Measurements from ENCODE around the gene SPTBN2. TPM values are rescaled to one million over a fixed set of nuclear protein-coding genes. Genes with fewer than 3 reads are reported as not detected.
A peak's percentile ranks its signal among the peaks of the same experiment; 100 is the strongest.

The SPTBN2 gene
- total and polyA plus RNA-seq, 4 experiments from 2014 or later = not detected

DNA sequence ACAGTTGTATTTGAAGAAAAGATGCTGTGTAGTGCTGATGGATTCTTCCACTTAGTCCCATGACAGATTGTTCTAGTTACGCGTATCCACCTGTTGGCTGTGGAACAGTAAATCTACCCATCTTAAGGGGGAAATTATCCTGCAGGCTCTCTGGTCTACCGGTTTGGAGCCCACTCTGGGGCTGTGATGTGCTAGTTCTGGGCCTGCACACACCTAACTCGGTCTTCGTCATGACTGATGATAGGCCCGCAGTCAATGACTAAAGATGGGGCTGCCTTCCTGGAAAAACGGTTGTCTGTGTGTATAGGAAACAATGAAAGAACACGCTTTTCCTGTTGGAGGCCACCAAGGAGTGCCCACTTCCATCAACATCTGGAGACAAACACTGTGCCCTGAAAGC, 45.1 kb downstream of the SPTBN2 start:
- ChIA-PET CTCF (ENCODE audit: partially characterized antibody) (interaction anchor here (8.4 kb wide), 1 partner anchor 104 kb away, joined by 268 read pairs; no protein-coding TSS in a partner anchor), POLR2A (ENCODE audit: partially characterized antibody) (no interaction called here)
- H3K27me3 Mint-ChIP-seq = peaks cover 0 to 2% of the 10 kb centered on the region in 2 donors
- no peaks in the 10 kb centered on the region for H3K36me3 Mint-ChIP-seq
- Histone ChIP-seq H3K27me3 (ENCODE audit: insufficient read depth, low read length) (no peaks in the 10 kb centered on the region), H3K4me3 (ENCODE audit: low read length in 2 of 2) (no peak overlapping the region), H3K27ac (ENCODE audit: low read depth, low read length) (no peak overlapping the region), H3K4me1 (ENCODE audit: insufficient read depth, low read length) (no peaks in the 10 kb centered on the region), H3K9me3 (ENCODE audit: control insufficient read depth in 1 of 2, low read length in 2 of 2) (no peaks in the 10 kb centered on the region), H3K36me3 (ENCODE audit: insufficient read depth, low read length) (no peaks in the 10 kb centered on the region)
- H3K4me3 Mint-ChIP-seq = no peak overlapping the region
- no peak overlapping the region for H3K27ac Mint-ChIP-seq
- H3K4me1 Mint-ChIP-seq = no peaks in the 10 kb centered on the region
- intact Hi-C loops (cut with micrococcal nuclease) = no loop called here
- no peak for DNase-seq
- no peaks in the 10 kb centered on the region for H3K9me3 Mint-ChIP-seq

GRCh38 chr11:66680966-66681645, 47.9 kb downstream of the SPTBN2 start:
- no peak for DNase-seq
- Histone ChIP-seq H3K36me3 (ENCODE audit: insufficient read depth, low read length) (no peaks in the 10 kb centered on the region), H3K9me3 (ENCODE audit: control insufficient read depth in 1 of 2, low read length in 2 of 2) (no peaks in the 10 kb centered on the region), H3K27ac (ENCODE audit: low read depth, low read length) (no peak overlapping the region), H3K4me1 (ENCODE audit: insufficient read depth, low read length) (peaks cover 11% of the 10 kb centered on the region), H3K4me3 (ENCODE audit: low read length in 2 of 2) (no peak overlapping the region), H3K27me3 (ENCODE audit: insufficient read depth, low read length) (no peaks in the 10 kb centered on the region)
- CTCF ChIA-PET (ENCODE audit: partially characterized antibody) = interaction anchor here (0.6 to 8.4 kb wide), 8 partner anchors 9 to 295 kb away, joined by 3 to 268 read pairs (median 4); partner anchors contain the start of gene MRPL11
- intact Hi-C loops (cut with micrococcal nuclease) = no loop called here
- peaks cover 0 to 16% of the 10 kb centered on the region in 2 donors for H3K36me3 Mint-ChIP-seq
- H3K27ac Mint-ChIP-seq = peak overlapping the region in 1 of 7 donors; percentile 13
- no peaks in the 10 kb centered on the region for H3K27me3 Mint-ChIP-seq
- no peak overlapping the region for H3K4me3 Mint-ChIP-seq
- peaks cover 0 to 2% (median 0%) of the 10 kb centered on the region in 8 donors for H3K9me3 Mint-ChIP-seq
- POLR2A ChIA-PET (ENCODE audit: partially characterized antibody) = no interaction called here
- peaks cover 10 to 26% (median 19%) of the 10 kb centered on the region in 4 donors for H3K4me1 Mint-ChIP-seq

GRCh38 chr11:66677599-66678375, 51.2 kb downstream of the SPTBN2 start, which contains the start of gene RBM4B:
Gene RBM4B (minus strand): TSS chr11:66677887. CDS start chr11:66677079, 808 bp downstream.
- DNase-seq = peak; percentile 95 to 97 (median 96)
- H3K4me1 Mint-ChIP-seq = peaks cover 21 to 53% (median 34%) of the 10 kb centered on the region in 4 donors
- ChIA-PET CTCF (ENCODE audit: partially characterized antibody) (interaction anchor here (0.6 to 8.4 kb wide), 38 partner anchors 8 to 292 kb away, joined by 3 to 268 read pairs (median 5); partner anchors contain the start of genes ACTN3, CCDC87, CCS and CTSF), POLR2A (ENCODE audit: partially characterized antibody) (interaction anchor here (0.9 to 4.2 kb wide), 33 partner anchors 10 to 832 kb away, joined by 3 to 99 read pairs (median 5); partner anchors contain the start of genes ACTN3, BBS1, CCDC87 and CCS)
- Histone ChIP-seq H3K9me3 (ENCODE audit: control insufficient read depth in 1 of 2, low read length in 2 of 2) (no peaks in the 10 kb centered on the region), H3K27ac (ENCODE audit: low read depth, low read length) (peak within 1 kb of the TSS; percentile 98), H3K36me3 (ENCODE audit: insufficient read depth, low read length) (no peaks in the 10 kb centered on the region), H3K4me3 (ENCODE audit: low read length in 2 of 2) (peak within 1 kb of the TSS; percentile 80 to 87), H3K4me1 (ENCODE audit: insufficient read depth, low read length) (peaks cover 34% of the 10 kb centered on the region), H3K27me3 (ENCODE audit: insufficient read depth, low read length) (no peaks in the 10 kb centered on the region)
- H3K36me3 Mint-ChIP-seq = peaks cover 0 to 19% of the 10 kb centered on the region in 2 donors
- intact Hi-C loops (cut with micrococcal nuclease) = loop anchor here (1.0 to 5.0 kb wide), 9 partner anchors 39 to 365 kb away; partner anchors contain the start of genes ACTN3, CCDC87, CCS and DPP3
- H3K27ac Mint-ChIP-seq = peak within 1 kb of the TSS; percentile 98 to 100 (median 99)
- H3K27me3 Mint-ChIP-seq = no peaks in the 10 kb centered on the region
- peaks cover 0 to 2% (median 0%) of the 10 kb centered on the region in 8 donors for H3K9me3 Mint-ChIP-seq
- H3K4me3 Mint-ChIP-seq = peak within 1 kb of the TSS; percentile 91 to 99 (median 96)

- Mint-ChIP-seq H3K36me3 (peaks cover 0 to 19% of the 10 kb centered on the region in 2 donors), H3K4me3 (peak overlapping the region; percentile 91 to 99 (median 96)), H3K27ac (peak overlapping the region; percentile 98 to 100 (median 99)), H3K4me1 (peaks cover 21 to 53% (median 35%) of the 10 kb centered on the region in 4 donors), H3K9me3 (peaks cover 0 to 2% (median 0%) of the 10 kb centered on the region in 8 donors), H3K27me3 (no peaks in the 10 kb centered on the region)
- no peak for DNase-seq
- no peaks in the 10 kb centered on the region for H3K9me3 ChIP-seq (ENCODE audit: control insufficient read depth in 1 of 2, low read length in 2 of 2)
- H3K4me1 ChIP-seq (ENCODE audit: insufficient read depth, low read length) = peaks cover 34% of the 10 kb centered on the region
- CTCF ChIA-PET (ENCODE audit: partially characterized antibody) = interaction anchor here (0.6 to 8.4 kb wide), 22 partner anchors 9 to 291 kb away, joined by 3 to 268 read pairs (median 8); partner anchors contain the start of genes ACTN3, CCDC87, CCS and CTSF
- intact Hi-C loops (cut with micrococcal nuclease) = loop anchor here (1.0 to 5.0 kb wide), 5 partner anchors 39 to 365 kb away; partner anchors contain the start of genes CCDC87, CCS, NPAS4 and RBM14
- POLR2A ChIA-PET (ENCODE audit: partially characterized antibody) = interaction anchor here (1.1 to 4.2 kb wide), 27 partner anchors 9 to 270 kb away, joined by 3 to 99 read pairs (median 9); partner anchors contain the start of genes ACTN3, BBS1, CCDC87 and CCS
- peak overlapping the region; percentile 80 to 87 for H3K4me3 ChIP-seq (ENCODE audit: low read length in 2 of 2)
- H3K27ac ChIP-seq (ENCODE audit: low read depth, low read length) = peak overlapping the region; percentile 98
- no peaks in the 10 kb centered on the region for H3K27me3 ChIP-seq (ENCODE audit: insufficient read depth, low read length)
- no peaks in the 10 kb centered on the region for H3K36me3 ChIP-seq (ENCODE audit: insufficient read depth, low read length)
These were observed 52.0 kb downstream of the SPTBN2 start for GRCh38 chr11:66676931-66677598.

- Mint-ChIP-seq H3K27ac (peak overlapping the region; percentile 74 to 100 (median 99)), H3K9me3 (peaks cover 0 to 2% (median 0%) of the 10 kb centered on the region in 8 donors), H3K4me1 (peaks cover 21 to 53% (median 35%) of the 10 kb centered on the region in 4 donors), H3K4me3 (peak overlapping the region; percentile 91 to 99 (median 96)), H3K36me3 (peaks cover 0 to 19% of the 10 kb centered on the region in 2 donors), H3K27me3 (no peaks in the 10 kb centered on the region)
- Histone ChIP-seq H3K36me3 (ENCODE audit: insufficient read depth, low read length) (no peaks in the 10 kb centered on the region), H3K27me3 (ENCODE audit: insufficient read depth, low read length) (no peaks in the 10 kb centered on the region), H3K4me3 (ENCODE audit: low read length in 2 of 2) (peak overlapping the region in 1 of 2 donors; percentile 80), H3K27ac (ENCODE audit: low read depth, low read length) (peak overlapping the region; percentile 98), H3K4me1 (ENCODE audit: insufficient read depth, low read length) (peaks cover 34% of the 10 kb centered on the region), H3K9me3 (ENCODE audit: control insufficient read depth in 1 of 2, low read length in 2 of 2) (no peaks in the 10 kb centered on the region)
- ChIA-PET CTCF (ENCODE audit: partially characterized antibody) (interaction anchor here (1.2 to 8.4 kb wide), 13 partner anchors 10 to 291 kb away, joined by 3 to 268 read pairs (median 13); partner anchors contain the start of genes ACTN3, CCDC87, CCS and MRPL11), POLR2A (ENCODE audit: partially characterized antibody) (interaction anchor here (1.2 to 4.2 kb wide), 17 partner anchors 9 to 255 kb away, joined by 3 to 99 read pairs (median 16); partner anchors contain the start of genes ACTN3, CCDC87, CCS and CTSF)
- intact Hi-C loops (cut with micrococcal nuclease) = loop anchor here (5.0 kb wide), 2 partner anchors 254 to 364 kb away; partner anchors contain the start of gene NPAS4
- DNase-seq = no peak
These were observed 52.6 kb downstream of the SPTBN2 start for GRCh38 chr11:66676282-66676919.

Data from CD4-positive, alpha-beta memory T cell (primary cell).